Thyroid gland (tissue), 4 donors: ENCODE measurements around the gene IL1R1.

Experiments
- POLR2A ChIP-seq, 2 donors: fragments of 450-650 bp; IDR thresholded peaks; one replicate each; pipeline ENCODE4 v1.6.1; 2017; ENCODE audit warnings: antibody characterized with exemption in 2 of 2, mild to moderate bottlenecking in 2 of 2, moderate library complexity in 1 of 2
- TF ChIP-seq, protein P1 (sequence below), 6 experiments: fragments of 200-600 bp in 3 of 6; fragments of 450-650 bp in 3 of 6; sonication (generic) in 3 of 6; IDR thresholded peaks; one replicate each; pipeline ENCODE4 v1.5.1; 2016 to 2019; ENCODE audit warnings: antibody characterized with exemption in 6 of 6, mild to moderate bottlenecking in 2 of 6, inconsistent platforms in 1 of 6, moderate library complexity in 1 of 6

DNA sequence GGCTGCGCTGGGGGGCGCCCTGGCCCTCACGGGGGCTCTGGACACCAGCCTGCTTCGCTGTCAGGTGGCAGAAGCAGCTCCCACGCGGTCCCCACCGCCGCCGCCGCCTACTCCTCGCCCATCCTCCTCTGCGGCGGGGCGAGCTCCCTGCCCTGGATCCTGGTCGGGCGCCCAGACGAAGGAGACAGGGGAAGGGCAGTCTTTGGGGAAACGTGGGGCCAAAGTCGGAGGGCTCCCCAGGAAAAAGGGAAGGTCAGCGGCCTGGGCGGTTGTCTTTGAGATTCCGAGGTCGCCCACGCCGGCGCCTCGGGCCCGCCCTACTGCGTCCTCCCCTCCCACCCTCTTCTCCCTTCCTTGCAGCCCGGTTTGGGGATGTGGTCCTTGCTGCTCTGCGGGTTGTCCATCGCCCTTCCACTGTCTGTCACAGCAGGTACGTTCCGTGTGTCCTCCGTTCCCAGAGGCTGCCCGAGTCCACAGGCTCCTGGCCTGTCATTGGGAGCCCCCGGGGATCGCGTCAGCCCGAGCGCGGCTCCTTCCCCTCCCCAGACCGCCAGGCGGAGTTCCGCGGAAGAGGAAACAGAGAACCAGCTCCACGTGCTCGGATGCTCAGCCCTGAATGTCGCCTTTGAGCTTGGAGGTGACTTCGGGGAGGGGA lies 45.1 kb downstream of the IL1R1 start:
- TF ChIP-seq, protein P1, sequence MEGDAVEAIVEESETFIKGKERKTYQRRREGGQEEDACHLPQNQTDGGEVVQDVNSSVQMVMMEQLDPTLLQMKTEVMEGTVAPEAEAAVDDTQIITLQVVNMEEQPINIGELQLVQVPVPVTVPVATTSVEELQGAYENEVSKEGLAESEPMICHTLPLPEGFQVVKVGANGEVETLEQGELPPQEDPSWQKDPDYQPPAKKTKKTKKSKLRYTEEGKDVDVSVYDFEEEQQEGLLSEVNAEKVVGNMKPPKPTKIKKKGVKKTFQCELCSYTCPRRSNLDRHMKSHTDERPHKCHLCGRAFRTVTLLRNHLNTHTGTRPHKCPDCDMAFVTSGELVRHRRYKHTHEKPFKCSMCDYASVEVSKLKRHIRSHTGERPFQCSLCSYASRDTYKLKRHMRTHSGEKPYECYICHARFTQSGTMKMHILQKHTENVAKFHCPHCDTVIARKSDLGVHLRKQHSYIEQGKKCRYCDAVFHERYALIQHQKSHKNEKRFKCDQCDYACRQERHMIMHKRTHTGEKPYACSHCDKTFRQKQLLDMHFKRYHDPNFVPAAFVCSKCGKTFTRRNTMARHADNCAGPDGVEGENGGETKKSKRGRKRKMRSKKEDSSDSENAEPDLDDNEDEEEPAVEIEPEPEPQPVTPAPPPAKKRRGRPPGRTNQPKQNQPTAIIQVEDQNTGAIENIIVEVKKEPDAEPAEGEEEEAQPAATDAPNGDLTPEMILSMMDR (IDR thresholded peaks at IDR 0.05): peak in 4 of 6 experiments; percentile 19 to 41 (median 38)
- peak in 1 of 2 donors; percentile 51 for TF ChIP-seq POLR2A (IDR thresholded peaks at IDR 0.05)
